ENCODE data around the gene UCP3. TPM values are rescaled to one million over a fixed set of nuclear protein-coding genes. Genes with fewer than 3 reads are reported as not detected.

UCP3 gene
- total and polyA plus RNA-seq, 2 of the 8 experiments (the other 6 are each of a cell fraction or from before 2014, with no cell fraction given), result 0.85 to 1.3 TPM

DNA sequence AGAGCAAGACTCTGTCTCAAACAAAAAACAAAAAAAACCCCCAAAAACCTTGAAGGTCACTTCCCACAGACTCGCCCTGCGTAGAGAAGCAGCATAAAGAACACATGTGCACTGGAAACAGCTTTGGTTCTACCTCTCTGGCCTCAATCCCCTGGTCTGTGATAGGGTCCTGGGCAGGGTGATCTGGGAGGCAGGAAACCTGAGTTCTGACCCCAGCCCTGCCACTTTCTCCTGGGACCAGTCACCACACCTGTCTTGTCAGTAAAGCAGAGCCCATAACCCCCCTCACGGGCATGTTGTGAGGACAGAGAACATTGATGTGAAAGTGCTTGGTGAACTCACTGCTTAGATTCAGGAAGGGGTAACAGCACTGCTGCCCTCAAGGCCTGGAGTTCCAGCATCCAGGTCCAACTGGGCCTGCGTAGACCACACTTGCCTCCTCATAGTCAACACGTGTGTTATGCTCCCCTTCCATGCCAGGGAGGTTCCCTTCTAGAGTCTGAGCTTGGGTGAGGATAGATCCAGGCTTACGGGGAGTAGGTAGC lies 37.6 kb downstream of the UCP3 start:
- no peak for DNase-seq (ENCODE audit: low read depth in 1 of 2, low spot score in 2 of 2)
- FAIRE-seq, result no peak
- no peak overlapping the region for H3K23ac ChIP-seq (ENCODE audit: insufficient read length)
- no peak overlapping the region for H4K91ac ChIP-seq (replicated peaks; ENCODE audit: insufficient read length, low read length)
- H3K9me3 ChIP-seq (ENCODE audit: insufficient read depth in 2 of 2, low read depth in 1 of 2, low read length in 1 of 2), result no peaks in the 10 kb centered on the region
- no peaks in the 10 kb centered on the region for H3K4me1 ChIP-seq (replicated peaks in 1 of 4; ENCODE audit: control insufficient read depth in 3 of 4, insufficient read depth in 4 of 4, low read length in 3 of 4)
- no peak overlapping the region for H2BK20ac ChIP-seq (ENCODE audit: low read length)
- no peak overlapping the region for H3K9ac ChIP-seq (replicated peaks in 1 of 4; ENCODE audit: extremely low read depth in 1 of 4, low read depth in 3 of 4, low read length in 3 of 4)
- no peak overlapping the region for H3K14ac ChIP-seq (ENCODE audit: insufficient read length)
- no peak overlapping the region for H2BK120ac ChIP-seq (replicated peaks; ENCODE audit: low read depth, low read length)
- no peak overlapping the region for H3K4ac ChIP-seq (replicated peaks; ENCODE audit: insufficient read length, low read depth, low read length)
- H3K27ac ChIP-seq (ENCODE audit: low read depth, low read length), result no peak overlapping the region
- no peak overlapping the region for H3K56ac ChIP-seq (replicated peaks; ENCODE audit: insufficient read length, low read depth, low read length)
- no peak overlapping the region for H2BK12ac ChIP-seq (ENCODE audit: low read depth, low read length)
- H2BK5ac ChIP-seq (ENCODE audit: low read depth, low read length), result no peak overlapping the region
- no peaks in the 10 kb centered on the region for H3K79me2 ChIP-seq (ENCODE audit: control insufficient read depth in 1 of 2, insufficient read depth in 2 of 2, low read length in 2 of 2)
- H2AK5ac ChIP-seq (ENCODE audit: low read depth, low read length), result no peak overlapping the region
- H3K36me3 ChIP-seq (ENCODE audit: control insufficient read depth in 2 of 4, insufficient read depth in 4 of 4, low read length in 3 of 4), result peaks cover 5 to 18% (median 12%) of the 10 kb centered on the region in 4 experiments; a peak in 6 of 8 replicates
- no peak overlapping the region for H4K8ac ChIP-seq (ENCODE audit: extremely low read depth, insufficient read depth, low read length)
- no peak overlapping the region for H3K4me3 ChIP-seq (ENCODE audit: extremely low read depth in 1 of 4, insufficient read depth in 2 of 4, low read depth in 3 of 4, low read length in 4 of 4)
- no peak overlapping the region for H4K5ac ChIP-seq (ENCODE audit: insufficient read length, low read depth, low read length)
- ChIA-PET POLR2A (ENCODE audit: partially characterized antibody) (interaction anchor here (0.6 to 8.8 kb wide), 5 partner anchors 10 to 507 kb away, joined by 3 to 94 read pairs (median 4); partner anchors contain the start of gene UCP2), CTCF (ENCODE audit: partially characterized antibody) (interaction anchor here (0.6 to 0.7 kb wide), 3 partner anchors 206 to 562 kb away, joined by 3 to 4 read pairs (median 3); no protein-coding TSS in a partner anchor)
- H3K27me3 ChIP-seq (replicated peaks in 1 of 4; ENCODE audit: control insufficient read depth in 3 of 4, extremely low read depth in 1 of 4, insufficient read depth in 3 of 4, low read length in 3 of 4), result no peaks in the 10 kb centered on the region
- H3K4me2 ChIP-seq (ENCODE audit: insufficient read depth in 1 of 2, low read depth in 2 of 2, low read length in 2 of 2), result no peak overlapping the region
- 76% methylated on average over 6 of the region's 6 CpGs; no CpG with 5 or more reads in 1 of the 2 experiments for WGBS, 2 experiments (ENCODE audit: extremely low coverage in 1 of 2, insufficient coverage in 1 of 2, insufficient read length in 1 of 2, insufficient replicate concordance in 2 of 2, low coverage in 1 of 2, low lambda C conversion rate in 2 of 2, missing lambda C conversion rate in 1 of 2)
- no peaks in the 10 kb centered on the region for H3K23me2 ChIP-seq (ENCODE audit: low read depth, low read length)
- peaks cover 0 to 4% of the 10 kb centered on the region in 2 experiments for H4K20me1 ChIP-seq (replicated peaks in 1 of 2; ENCODE audit: control insufficient read depth in 1 of 2, insufficient read depth in 2 of 2, low read length in 2 of 2)
- H3K79me1 ChIP-seq (ENCODE audit: low read depth, low read length), result no peaks in the 10 kb centered on the region
- no peak overlapping the region; the same call in 1 of the 2 replicates for H3K18ac ChIP-seq (ENCODE audit: extremely low read depth, low read length)
- no peak overlapping the region for H2AFZ ChIP-seq (ENCODE audit: low read length)
- no peak overlapping the region for H2BK15ac ChIP-seq (ENCODE audit: low read length)
- TF ChIP-seq POLR2AphosphoS5 (IDR thresholded peaks at IDR 0.05; ENCODE audit: low read depth, low read length) (peak; percentile 45; the same call in 1 of the 2 replicates), TBP (IDR thresholded peaks at IDR 0.05; ENCODE audit: low read depth, low read length) (no peak), HDAC6 (IDR thresholded peaks at IDR 0.05; ENCODE audit: low read depth, low read length) (no peak), POLR2A (IDR thresholded peaks at IDR 0.05; ENCODE audit: control extremely low read depth in 1 of 2, low read depth in 2 of 2, low read length in 2 of 2) (peak in 1 of 2 experiments; percentile 47; a peak in 2 of 3 replicates), SIX5 (IDR thresholded peaks at IDR 0.05; ENCODE audit: low read depth, low read length) (no peak), NANOG (IDR thresholded peaks at IDR 0.05; ENCODE audit: insufficient read depth, low read depth, low read length, poor library complexity, severe bottlenecking) (no peak), SAP30 (IDR thresholded peaks at IDR 0.05; ENCODE audit: insufficient read depth, insufficient replicate concordance, low read length) (no peak), USF2 (IDR thresholded peaks at IDR 0.05; ENCODE audit: low read length) (no peak), JUND (IDR thresholded peaks at IDR 0.05; ENCODE audit: low read length) (no peak), YY1 (IDR thresholded peaks at IDR 0.05; ENCODE audit: low read depth, low read length) (no peak), RNF2 (IDR thresholded peaks at IDR 0.05; ENCODE audit: borderline replicate concordance, low read depth, low read length, missing control alignments, poor library complexity, severe bottlenecking) (no peak)

Measured in H1 (cell line).